Measurements from ENCODE around the gene CUBN. TPM values are rescaled to one million over a fixed set of nuclear protein-coding genes. Genes with fewer than 3 reads are reported as not detected.

The CUBN gene
- total RNA-seq (1 to 10 TPM in 2 of 6 donors, under 1 TPM in 4; 0.28 to 1.3 (median 0.66) TPM), polyA plus RNA-seq (1 to 10 TPM in 1 of 2 donors, under 1 TPM in 1; 0.53 to 1.0 TPM)

DNA sequence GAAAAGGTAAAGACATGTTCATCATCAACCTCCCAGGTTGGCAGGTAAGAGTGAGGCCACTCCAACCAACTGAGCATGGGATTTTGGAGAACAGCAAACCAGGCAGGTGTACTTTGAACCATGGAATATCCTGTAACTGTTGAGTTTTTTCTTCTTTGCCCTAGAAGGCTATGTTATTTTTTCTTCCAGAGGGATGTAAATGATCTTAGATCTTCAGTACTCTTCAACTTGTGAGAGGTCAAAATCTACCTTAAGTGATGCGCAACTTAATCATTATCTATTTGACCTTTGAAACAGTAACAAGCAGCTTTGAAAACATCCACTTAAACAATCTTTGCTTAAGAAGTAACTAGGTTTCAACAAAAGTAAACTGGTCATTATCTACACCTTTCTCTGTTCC, at the start of gene CUBN:
Gene CUBN, minus strand, starts transcription at position 71 of the 400 bp plus-strand sequence. Its CDS starts 46 bp downstream, at position 25.
- DNase-seq, result no peak
- H3K9me3 ChIP-seq, result no peaks in the 10 kb centered on the region
- no peaks in the 10 kb centered on the region for H3K4me1 ChIP-seq
- no peak within 1 kb of the TSS for H3K27ac ChIP-seq
- TF ChIP-seq, protein P1, sequence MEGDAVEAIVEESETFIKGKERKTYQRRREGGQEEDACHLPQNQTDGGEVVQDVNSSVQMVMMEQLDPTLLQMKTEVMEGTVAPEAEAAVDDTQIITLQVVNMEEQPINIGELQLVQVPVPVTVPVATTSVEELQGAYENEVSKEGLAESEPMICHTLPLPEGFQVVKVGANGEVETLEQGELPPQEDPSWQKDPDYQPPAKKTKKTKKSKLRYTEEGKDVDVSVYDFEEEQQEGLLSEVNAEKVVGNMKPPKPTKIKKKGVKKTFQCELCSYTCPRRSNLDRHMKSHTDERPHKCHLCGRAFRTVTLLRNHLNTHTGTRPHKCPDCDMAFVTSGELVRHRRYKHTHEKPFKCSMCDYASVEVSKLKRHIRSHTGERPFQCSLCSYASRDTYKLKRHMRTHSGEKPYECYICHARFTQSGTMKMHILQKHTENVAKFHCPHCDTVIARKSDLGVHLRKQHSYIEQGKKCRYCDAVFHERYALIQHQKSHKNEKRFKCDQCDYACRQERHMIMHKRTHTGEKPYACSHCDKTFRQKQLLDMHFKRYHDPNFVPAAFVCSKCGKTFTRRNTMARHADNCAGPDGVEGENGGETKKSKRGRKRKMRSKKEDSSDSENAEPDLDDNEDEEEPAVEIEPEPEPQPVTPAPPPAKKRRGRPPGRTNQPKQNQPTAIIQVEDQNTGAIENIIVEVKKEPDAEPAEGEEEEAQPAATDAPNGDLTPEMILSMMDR (IDR thresholded peaks at IDR 0.05), result no peak
- ATAC-seq, result no peak
- no peak for FAIRE-seq
- intact Hi-C loops (cut with DNase I), result no loop called here
- H3K4me3 ChIP-seq, result no peak within 1 kb of the TSS
- 90 to 98% methylated on average over 1 of the region's 1 CpG for WGBS, 2 donors
- H3K27me3 ChIP-seq, result no peaks in the 10 kb centered on the region
- no peaks in the 10 kb centered on the region for H3K36me3 ChIP-seq

DNA sequence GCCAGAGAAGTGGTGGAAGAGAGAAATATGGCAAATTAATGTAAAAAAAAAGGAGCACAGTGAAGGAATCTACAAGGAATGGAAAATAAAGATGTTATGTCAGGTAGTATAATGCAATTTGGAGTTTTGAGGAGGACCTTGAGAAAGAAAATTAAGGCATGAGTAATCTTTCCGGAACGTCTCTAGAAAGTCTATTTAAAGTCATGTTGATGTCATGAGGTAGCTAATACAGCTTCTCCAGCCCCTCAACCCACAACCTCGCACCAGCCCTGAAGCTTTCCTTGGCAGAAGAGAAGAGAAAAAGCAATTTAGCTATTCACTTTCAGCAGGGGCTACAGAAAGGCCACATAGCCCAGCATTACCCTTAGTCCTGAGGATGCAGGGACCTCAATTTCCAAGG, 49.4 kb upstream of the CUBN start:
- TF ChIP-seq, protein P1 (IDR thresholded peaks at IDR 0.05), result no peak
- H3K9me3 ChIP-seq, result no peaks in the 10 kb centered on the region
- ATAC-seq, result no peak
- no peak for FAIRE-seq
- H3K4me3 ChIP-seq, result no peak overlapping the region
- no peaks in the 10 kb centered on the region for H3K4me1 ChIP-seq
- 86 to 87% methylated on average over 3 of the region's 3 CpGs for WGBS, 2 donors
- no peaks in the 10 kb centered on the region for H3K27me3 ChIP-seq
- no peak for DNase-seq
- intact Hi-C loops (cut with DNase I), result no loop called here
- no peak overlapping the region for H3K27ac ChIP-seq
- H3K36me3 ChIP-seq, result no peaks in the 10 kb centered on the region

DNA sequence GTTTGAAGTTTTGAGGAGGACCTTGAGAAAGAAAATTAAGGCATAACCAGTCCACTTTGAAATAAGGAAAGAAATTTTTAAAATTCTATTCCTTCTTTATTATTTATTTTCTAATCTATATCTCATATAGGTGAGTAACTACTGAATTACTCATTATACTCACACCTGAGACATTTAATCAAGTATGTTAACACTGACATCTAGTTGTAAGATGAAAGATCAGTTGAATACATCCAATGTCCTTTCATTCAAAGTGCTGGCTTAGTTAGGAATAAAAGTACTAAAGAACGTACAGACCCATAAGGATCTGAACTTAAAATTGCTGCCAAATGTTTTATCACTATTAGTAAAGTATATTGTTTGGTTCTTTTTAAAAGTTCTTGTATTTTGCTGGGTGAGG, 48.4 kb upstream of the CUBN start:
- FAIRE-seq, result no peak
- no peaks in the 10 kb centered on the region for H3K27me3 ChIP-seq
- no peaks in the 10 kb centered on the region for H3K9me3 ChIP-seq
- no peaks in the 10 kb centered on the region for H3K4me1 ChIP-seq
- ATAC-seq, result no peak
- H3K27ac ChIP-seq, result no peak overlapping the region
- TF ChIP-seq, protein P1 (IDR thresholded peaks at IDR 0.05), result no peak
- intact Hi-C loops (cut with DNase I), result no loop called here
- DNase-seq, result no peak
- H3K36me3 ChIP-seq, result no peaks in the 10 kb centered on the region
- 90 to 98% methylated on average over 1 of the region's 1 CpG for WGBS, 2 donors
- no peak overlapping the region for H3K4me3 ChIP-seq

DNA sequence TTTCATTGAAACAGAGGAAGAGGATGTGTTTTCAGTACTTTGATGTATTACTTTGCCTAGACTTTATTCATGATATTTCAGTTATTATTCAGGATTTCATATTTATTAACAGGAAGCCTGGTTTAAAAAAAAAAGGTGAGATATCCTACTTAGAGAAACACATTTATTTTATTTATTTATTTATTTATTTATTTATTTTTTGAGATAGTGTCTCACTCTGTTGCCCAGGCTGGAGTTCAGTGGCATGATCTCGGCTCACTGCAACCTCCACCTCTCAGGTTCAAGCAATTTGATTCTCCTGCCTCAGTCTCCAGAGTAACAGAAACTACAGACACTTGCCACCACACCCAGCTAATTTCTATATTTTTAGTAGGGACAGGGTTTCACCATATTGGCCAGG, 47.4 kb upstream of the CUBN start:
- Histone ChIP-seq H3K27me3 (no peaks in the 10 kb centered on the region), H3K4me3 (no peak overlapping the region), H3K27ac (no peak overlapping the region), H3K36me3 (no peaks in the 10 kb centered on the region), H3K9me3 (no peaks in the 10 kb centered on the region), H3K4me1 (no peaks in the 10 kb centered on the region)
- intact Hi-C loops (cut with DNase I), result no loop called here
- FAIRE-seq (no peak), ATAC-seq (no peak), DNase-seq (no peak)
- TF ChIP-seq, protein P1 (IDR thresholded peaks at IDR 0.05), result no peak
- WGBS, 2 donors, result 100% methylated on average over 1 of the region's 1 CpG

DNA sequence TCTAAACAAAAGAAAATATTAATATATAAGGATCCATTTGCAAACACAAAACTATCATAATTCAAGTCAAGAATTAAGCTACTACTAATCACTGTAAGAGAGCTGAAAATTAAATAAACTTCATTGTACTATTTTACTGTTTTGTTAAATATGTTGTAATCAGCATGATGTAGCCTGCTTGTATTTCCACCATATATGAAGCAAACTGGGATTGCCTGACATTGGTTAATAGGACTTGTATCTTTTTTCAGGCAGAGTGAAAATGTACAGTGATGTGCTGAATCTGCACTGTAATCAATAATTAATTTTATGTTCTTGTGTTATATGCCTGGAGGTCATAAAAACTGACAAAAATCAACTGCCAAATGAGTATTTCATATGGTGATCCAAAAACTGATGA, 46.5 kb upstream of the CUBN start:
- no peaks in the 10 kb centered on the region for H3K27me3 ChIP-seq
- no peak for FAIRE-seq
- TF ChIP-seq, protein P1 (IDR thresholded peaks at IDR 0.05), result no peak
- no peak overlapping the region for H3K27ac ChIP-seq
- no peaks in the 10 kb centered on the region for H3K36me3 ChIP-seq
- intact Hi-C loops (cut with DNase I), result no loop called here
- no peak for DNase-seq
- no peaks in the 10 kb centered on the region for H3K4me1 ChIP-seq
- no peak for ATAC-seq
- no peak overlapping the region for H3K4me3 ChIP-seq
- H3K9me3 ChIP-seq, result no peaks in the 10 kb centered on the region

Measured in pancreas (tissue), 10 donors.